Activated CD4-positive, alpha-beta T cell treated with anti-CD3 and anti-CD28 coated beads, Interleukin-10, Interleukin-2, amounts not matched to agents 100 ng/mL and 50 ng/mL, durations not matched to agents 16 hours and 8 hours (primary cell): ENCODE measurements around the gene ASPDH.
"Not testable (repeated sequence)": the region's sequence is repeated elsewhere in the genome, so short reads cannot be mapped to it uniquely, and the experiment has no call there.

Source experiments
- DNase-seq: peaks from one replicate; pipeline ENCODE4 v3.0.0-alpha.2; 2020

Gene ASPDH

GRCh38 chr19:50476224-50476906, 37.3 kb downstream of the ASPDH start, which contains the start of the genes EMC10 and GARIN5A:
EMC10 (plus strand) TSS chr19:50476507; CDS start chr19:50476545, 38 bp downstream.
GARIN5A (minus strand) TSS chr19:50476848; CDS start chr19:50476388, 460 bp downstream.
- DNase-seq = peak; percentile 97

- DNase-seq = no peak
These were observed 37.9 kb downstream of the ASPDH start for GRCh38 chr19:50475736-50476223.

DNA sequence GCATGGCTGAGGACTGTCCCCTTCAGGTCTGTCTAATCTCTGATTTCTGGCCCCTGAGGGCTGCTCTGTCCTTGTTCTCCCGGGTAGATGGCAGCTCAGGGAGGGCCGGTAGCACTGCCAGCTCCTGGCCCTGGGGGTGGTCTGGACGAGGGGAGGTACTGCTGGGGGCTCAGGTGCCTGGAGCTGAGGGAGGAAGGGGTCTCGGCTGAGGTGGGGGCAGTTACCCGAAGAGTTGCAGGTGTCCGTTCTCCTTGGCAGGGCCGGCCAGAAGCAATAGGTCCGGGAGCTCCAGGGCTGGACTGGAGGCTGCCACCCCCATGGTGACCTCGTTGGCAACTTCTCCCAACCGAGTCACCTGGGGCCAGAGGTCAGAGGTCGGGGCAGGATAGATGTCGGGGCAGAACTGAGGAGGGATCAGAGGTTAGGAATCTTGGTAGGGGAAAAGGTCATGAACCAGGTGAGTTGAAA, 38.6 kb downstream of the ASPDH start:
- DNase-seq = no peak

GRCh38 chr19:50473336-50473735, 40.4 kb downstream of the ASPDH start:
- not testable (repeated sequence) for DNase-seq

DNA sequence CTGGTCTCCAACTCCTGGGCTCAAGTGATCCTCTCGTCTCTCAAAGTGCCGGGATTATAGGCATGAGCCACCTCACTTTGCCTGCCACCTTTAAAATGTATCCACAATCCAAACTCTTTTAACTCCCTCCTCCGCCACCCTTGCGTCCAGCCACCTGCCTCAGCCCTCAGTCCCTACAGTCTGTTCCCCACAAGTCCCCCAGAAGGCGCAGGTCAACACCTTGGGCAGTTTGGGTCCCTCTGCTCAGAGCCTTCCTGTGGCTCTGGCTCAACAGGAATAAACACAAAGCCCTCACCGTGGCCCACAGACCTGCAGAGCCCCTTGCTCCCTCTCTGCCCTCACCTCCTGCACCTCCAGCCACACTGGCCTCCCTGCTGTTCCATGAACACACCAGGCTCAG, 44.9 kb downstream of the ASPDH start:
- DNase-seq = no peak

DNA sequence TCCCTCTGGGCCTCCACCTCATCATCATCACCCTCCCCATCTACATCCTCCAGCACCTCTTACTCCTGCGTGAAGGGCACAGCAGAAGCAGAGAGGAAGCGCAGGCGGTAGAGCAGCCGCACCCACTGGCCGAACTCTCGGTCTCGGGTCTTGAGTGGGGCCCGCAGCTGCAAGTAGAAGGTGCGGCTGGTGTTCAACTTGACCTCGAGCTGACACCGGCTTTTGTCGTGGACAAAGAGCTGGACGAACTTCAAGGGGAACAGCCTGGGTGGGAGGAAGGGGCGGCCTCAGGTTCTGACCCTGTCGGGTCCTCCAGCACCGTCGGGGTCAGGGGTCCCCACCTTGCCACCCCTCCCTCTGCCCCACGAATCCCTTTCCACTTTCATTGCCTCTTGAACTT, 46.1 kb downstream of the ASPDH start:
- DNase-seq = no peak

- no peak for DNase-seq
These were observed 47.0 kb downstream of the ASPDH start for GRCh38 chr19:50466706-50467039.

GRCh38 chr19:50465986-50466705, 47.6 kb downstream of the ASPDH start:
- DNase-seq = no peak

GRCh38 chr19:50465000-50465399, 48.7 kb downstream of the ASPDH start:
- no peak for DNase-seq

- DNase-seq = no peak
These were observed 49.4 kb downstream of the ASPDH start for GRCh38 chr19:50464348-50464747.

GRCh38 chr19:50462970-50463369, 50.7 kb downstream of the ASPDH start:
- DNase-seq = no peak
